Hematopoietic multipotent progenitor cell treated with erythropoietin and hydrocortisone succinate and interleukin-3 and kit ligand, for 8 days (in vitro differentiated cells): ENCODE results near the gene AHDC1.
"Not testable (repeated sequence)": the region's sequence is repeated elsewhere in the genome, so short reads cannot be mapped to it uniquely, and the experiment has no call there.

Source experiments
- DNase-seq: peaks from one replicate; pipeline ENCODE4 v3.0.0-alpha.2; 2015

AHDC1 gene

GRCh38 chr1:27603681-27604578 is at the start of gene AHDC1:
AHDC1 (minus strand) TSS chr1:27604144; CDS start chr1:27552115, 52,029 bp downstream.
- peak; percentile 89 for DNase-seq

- DNase-seq = no peak
Measured at GRCh38 chr1:27652111-27652864, 48.3 kb upstream of the AHDC1 start.

GRCh38 chr1:27650539-27651175 is 46.7 kb upstream of the AHDC1 start:
- DNase-seq = no peak

GRCh38 chr1:27650171-27650538 is 46.2 kb upstream of the AHDC1 start:
- no peak for DNase-seq

- no peak for DNase-seq
Measured at GRCh38 chr1:27649306-27649635, 45.3 kb upstream of the AHDC1 start.

- no peak for DNase-seq
Measured at GRCh38 chr1:27648602-27649305, 44.8 kb upstream of the AHDC1 start.

GRCh38 chr1:27647328-27647727 is 43.4 kb upstream of the AHDC1 start:
- DNase-seq = no peak

- no peak for DNase-seq
Measured at GRCh38 chr1:27646676-27647075, 42.7 kb upstream of the AHDC1 start.

- DNase-seq = no peak
Measured at GRCh38 chr1:27645071-27645415, 41.1 kb upstream of the AHDC1 start.

- DNase-seq = no peak
Measured at GRCh38 chr1:27644369-27645070, 40.6 kb upstream of the AHDC1 start.

- DNase-seq = peak; percentile 70
Measured at GRCh38 chr1:27643600-27644368, 39.8 kb upstream of the AHDC1 start.

GRCh38 chr1:27640514-27640913 is 36.6 kb upstream of the AHDC1 start:
- DNase-seq = not testable (repeated sequence)

GRCh38 chr1:27638805-27639204 is 34.9 kb upstream of the AHDC1 start:
- DNase-seq = no peak

- no peak for DNase-seq
Measured at GRCh38 chr1:27638047-27638734, 34.2 kb upstream of the AHDC1 start.

GRCh38 chr1:27635396-27636142 is 31.6 kb upstream of the AHDC1 start:
- DNase-seq = no peak

GRCh38 chr1:27634985-27635367 is 31.0 kb upstream of the AHDC1 start, which contains the start of gene FGR:
FGR (minus strand) TSS chr1:27635185; CDS start chr1:27623916, 11,269 bp downstream.
- DNase-seq = no peak

- no peak for DNase-seq
Measured at GRCh38 chr1:27634177-27634984, 30.4 kb upstream of the AHDC1 start.

GRCh38 chr1:27633640-27634176 is 29.8 kb upstream of the AHDC1 start:
- no peak for DNase-seq

- no peak for DNase-seq
Measured at GRCh38 chr1:27633298-27633610, 29.3 kb upstream of the AHDC1 start.
